Activated T-helper 1 cell treated with Interleukin-2 at 50 U/mL for 16 hours (primary cell): Measurements from ENCODE around the gene AP1B1.
"Not testable (repeated sequence)": the region's sequence is repeated elsewhere in the genome, so short reads cannot be mapped to it uniquely, and the experiment has no call there.

Experiments
- DNase-seq: peaks from one replicate; pipeline ENCODE4 v3.0.0-alpha.2; 2020; ENCODE audit warnings: low read depth

The AP1B1 gene

GRCh38 chr22:29348956-29349355, 39.4 kb downstream of the AP1B1 start:
- DNase-seq = no peak

- DNase-seq = no peak
These were observed 40.3 kb downstream of the AP1B1 start for GRCh38 chr22:29348041-29348440.

GRCh38 chr22:29346659-29347058, 41.7 kb downstream of the AP1B1 start:
- DNase-seq = no peak

- DNase-seq = no peak
These were observed 42.4 kb downstream of the AP1B1 start for GRCh38 chr22:29345932-29346331.

GRCh38 chr22:29344889-29345288, 43.5 kb downstream of the AP1B1 start:
- not testable (repeated sequence) for DNase-seq

GRCh38 chr22:29344137-29344536, 44.2 kb downstream of the AP1B1 start:
- DNase-seq = no peak

GRCh38 chr22:29343313-29343805, 45.0 kb downstream of the AP1B1 start:
- DNase-seq = no peak

- DNase-seq = no peak
These were observed 45.6 kb downstream of the AP1B1 start for GRCh38 chr22:29342577-29343312.

- DNase-seq = no peak
These were observed 46.2 kb downstream of the AP1B1 start for GRCh38 chr22:29342177-29342576.

- DNase-seq = no peak
These were observed 46.6 kb downstream of the AP1B1 start for GRCh38 chr22:29341849-29342127.

- no peak for DNase-seq
These were observed 47.1 kb downstream of the AP1B1 start for GRCh38 chr22:29341056-29341848.

- DNase-seq = no peak
These were observed 47.8 kb downstream of the AP1B1 start for GRCh38 chr22:29340566-29340965.

GRCh38 chr22:29339381-29340235, 48.8 kb downstream of the AP1B1 start:
- DNase-seq = no peak

- no peak for DNase-seq
These were observed 50.0 kb downstream of the AP1B1 start for GRCh38 chr22:29338398-29338797.

GRCh38 chr22:29337631-29338284, 50.6 kb downstream of the AP1B1 start:
- no peak for DNase-seq

- DNase-seq = no peak
These were observed 51.4 kb downstream of the AP1B1 start for GRCh38 chr22:29336751-29337490.

- no peak for DNase-seq
These were observed 52.7 kb downstream of the AP1B1 start for GRCh38 chr22:29335656-29336055.

GRCh38 chr22:29334696-29335344, 53.5 kb downstream of the AP1B1 start:
- DNase-seq = no peak

GRCh38 chr22:29334148-29334547, 54.2 kb downstream of the AP1B1 start:
- no peak for DNase-seq

GRCh38 chr22:29332886-29333496, 55.4 kb downstream of the AP1B1 start:
- no peak for DNase-seq
